IPS-18a (cell line): ENCODE data around the gene SPN.
"Not testable (repeated sequence)": the region's sequence is repeated elsewhere in the genome, so short reads cannot be mapped to it uniquely, and the experiment has no call there.

Experiments used
- H3K27ac ChIP-seq: one replicate; pipeline ENCODE4 v1.5.1; 2013; ENCODE audit warnings: low read length
- H3K27me3 ChIP-seq: one replicate; pipeline ENCODE4 v1.6.1; 2013; ENCODE audit warnings: mild to moderate bottlenecking, low read length; ENCODE audit not compliant: control insufficient read depth, insufficient read depth
- H3K36me3 ChIP-seq: one replicate; pipeline ENCODE4 v1.6.1; 2013; ENCODE audit warnings: low read depth, low read length; ENCODE audit not compliant: control insufficient read depth
- H3K4me1 ChIP-seq: one replicate; pipeline ENCODE4 v1.6.1; 2013; ENCODE audit warnings: low read depth, low read length; ENCODE audit not compliant: control insufficient read depth
- H3K4me3 ChIP-seq: one replicate; pipeline ENCODE4 v1.5.1; 2013; ENCODE audit warnings: low read length
- H3K9ac ChIP-seq: one replicate; pipeline ENCODE4 v1.6.1; 2013; ENCODE audit warnings: mild to moderate bottlenecking, low read length, moderate library complexity
- H3K9me3 ChIP-seq: one replicate; pipeline ENCODE4 v1.6.1; 2013; ENCODE audit warnings: low read depth, low read length; ENCODE audit not compliant: control insufficient read depth

The SPN gene

GRCh38 chr16:29629318-29629717 lies 33.7 kb upstream of the SPN start:
- not testable (repeated sequence) for H3K36me3 ChIP-seq, H3K9me3 ChIP-seq, H3K4me3 ChIP-seq, H3K4me1 ChIP-seq, H3K27ac ChIP-seq, H3K27me3 ChIP-seq, H3K9ac ChIP-seq

DNA sequence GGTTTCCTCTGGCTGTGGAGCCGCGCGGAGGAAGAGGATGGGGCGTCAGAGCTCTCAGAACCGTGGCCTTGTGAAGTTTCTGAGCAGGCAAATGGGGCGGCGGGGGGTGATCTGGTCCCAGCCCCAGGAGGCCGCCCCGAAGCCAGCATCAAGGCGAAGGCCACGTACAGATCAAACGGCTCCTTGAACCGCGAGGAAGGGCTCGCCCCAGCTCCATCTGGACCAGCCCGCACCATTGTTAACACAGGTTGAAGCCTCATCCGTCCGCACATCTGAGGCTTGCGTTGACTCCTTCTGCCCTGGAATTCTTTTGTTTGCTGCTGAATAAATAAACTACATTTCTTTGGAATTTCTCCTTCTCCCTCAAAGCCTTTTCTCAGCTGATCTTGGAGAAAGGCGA lies 31.4 kb upstream of the SPN start:
- not testable (repeated sequence) for H3K9ac ChIP-seq

DNA sequence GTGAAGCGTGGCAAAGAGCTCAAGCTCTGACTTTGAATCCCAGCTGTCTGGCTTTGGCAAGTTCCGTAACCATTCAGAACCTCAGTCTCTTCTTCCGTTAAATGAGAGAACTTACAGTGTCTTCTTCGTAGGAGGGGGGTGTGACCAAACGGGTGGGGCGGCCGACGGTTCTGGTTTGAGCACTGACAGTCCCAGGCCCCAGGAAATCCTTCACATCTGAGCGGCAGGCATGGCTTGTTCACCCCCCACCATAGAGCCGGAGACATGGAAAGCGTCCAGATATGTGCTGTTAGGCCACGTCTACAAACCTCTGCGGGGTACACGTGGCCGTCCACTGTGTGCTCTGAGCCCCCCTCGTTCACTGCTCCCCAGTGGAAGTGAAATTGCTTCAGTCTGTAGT lies 27.1 kb upstream of the SPN start:
- H3K9me3 ChIP-seq, H3K4me3 ChIP-seq, H3K9ac ChIP-seq, H3K27ac ChIP-seq, H3K36me3 ChIP-seq, H3K4me1 ChIP-seq, H3K27me3 ChIP-seq: not testable (repeated sequence)

More for the DNA sequence above, 31.4 kb upstream of the SPN start:
- H3K9me3 ChIP-seq, H3K27ac ChIP-seq, H3K4me3 ChIP-seq, H3K36me3 ChIP-seq, H3K4me1 ChIP-seq, H3K27me3 ChIP-seq: not testable (repeated sequence)

GRCh38 chr16:29636368-29636767 lies 26.7 kb upstream of the SPN start:
- H3K27me3 ChIP-seq, H3K9ac ChIP-seq, H3K9me3 ChIP-seq, H3K27ac ChIP-seq, H3K4me1 ChIP-seq, H3K36me3 ChIP-seq, H3K4me3 ChIP-seq: not testable (repeated sequence)

- not testable (repeated sequence) for H3K4me3 ChIP-seq, H3K9me3 ChIP-seq, H3K4me1 ChIP-seq, H3K36me3 ChIP-seq, H3K27me3 ChIP-seq, H3K9ac ChIP-seq, H3K27ac ChIP-seq
Observed at GRCh38 chr16:29638751-29639150, 24.3 kb upstream of the SPN start.

DNA sequence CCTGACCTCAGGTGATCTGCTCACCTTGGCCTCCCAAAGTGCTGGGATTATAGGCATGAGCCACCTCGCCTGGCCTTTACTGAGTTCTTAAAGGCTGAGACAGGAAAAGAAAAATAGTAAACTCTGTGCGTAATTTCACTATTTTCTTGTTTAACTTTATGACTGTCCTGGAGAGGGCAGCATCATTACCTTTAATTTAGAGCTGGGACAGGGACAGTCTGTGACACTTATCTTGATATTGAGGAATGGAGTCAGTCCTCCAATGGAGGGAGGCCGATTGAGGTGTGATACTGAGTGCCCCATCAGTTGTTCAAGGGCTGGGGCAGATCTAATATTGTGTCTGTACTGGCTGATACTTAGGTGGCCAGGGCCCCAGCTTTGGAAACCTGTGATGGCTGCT lies 21.5 kb upstream of the SPN start:
- Histone ChIP-seq H3K36me3 (no peaks in the 10 kb centered on the region), H3K9ac (no peak overlapping the region), H3K27ac (no peak overlapping the region)

GRCh38 chr16:29643596-29643995 lies 19.5 kb upstream of the SPN start:
- no peaks in the 10 kb centered on the region for H3K4me1 ChIP-seq

More for the DNA sequence above, 21.5 kb upstream of the SPN start:
- H3K4me3 ChIP-seq, result no peak overlapping the region
- H3K27me3 ChIP-seq, result no peaks in the 10 kb centered on the region
- H3K9me3 ChIP-seq, result no peaks in the 10 kb centered on the region
- no peaks in the 10 kb centered on the region for H3K4me1 ChIP-seq

GRCh38 chr16:29644338-29644857 lies 18.6 kb upstream of the SPN start:
- H3K4me1 ChIP-seq, result no peaks in the 10 kb centered on the region
- H3K4me3 ChIP-seq, result no peak overlapping the region
- H3K9me3 ChIP-seq, result no peaks in the 10 kb centered on the region

More at GRCh38 chr16:29643596-29643995, 19.5 kb upstream of the SPN start:
- H3K27ac ChIP-seq, result no peak overlapping the region
- H3K36me3 ChIP-seq, result no peaks in the 10 kb centered on the region
- H3K9me3 ChIP-seq, result no peaks in the 10 kb centered on the region
- no peaks in the 10 kb centered on the region for H3K27me3 ChIP-seq
- H3K4me3 ChIP-seq, result no peak overlapping the region
- H3K9ac ChIP-seq, result no peak overlapping the region

DNA sequence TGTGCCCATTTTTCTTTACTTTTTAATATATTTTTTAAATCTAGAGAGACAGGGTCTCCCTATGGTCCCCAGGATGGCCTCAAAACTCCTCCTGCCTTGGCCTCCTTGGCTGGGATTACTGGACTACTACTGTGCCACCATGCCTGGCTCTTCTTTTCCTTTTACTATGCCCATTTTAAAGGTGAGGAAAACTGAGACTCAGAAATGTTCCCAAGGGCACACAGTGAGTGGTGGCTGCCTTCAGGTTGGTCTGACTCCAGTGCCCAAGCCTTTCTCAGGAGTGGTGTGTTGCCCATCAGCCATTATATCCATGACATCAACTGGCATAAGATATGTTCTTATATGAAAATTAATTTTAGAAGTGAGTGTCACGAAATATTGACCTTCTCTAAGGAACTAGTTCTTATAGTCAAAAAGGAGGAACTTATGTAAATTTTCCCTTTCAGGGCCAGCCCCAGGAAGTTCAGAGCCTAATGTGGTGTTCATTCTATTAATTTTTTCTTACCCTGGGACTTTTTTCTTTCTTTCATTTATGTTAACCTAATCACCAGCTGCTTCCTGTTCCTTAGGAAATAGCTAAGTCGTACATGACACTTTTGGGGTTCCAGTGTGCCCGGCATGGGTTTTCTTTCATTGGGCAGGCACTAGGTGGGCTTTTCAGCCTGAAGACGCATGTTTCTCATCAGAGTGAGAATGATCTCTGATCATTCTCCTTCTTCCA lies 17.9 kb upstream of the SPN start:
- no peaks in the 10 kb centered on the region for H3K4me1 ChIP-seq
- no peaks in the 10 kb centered on the region for H3K36me3 ChIP-seq
- no peaks in the 10 kb centered on the region for H3K27me3 ChIP-seq
- no peak overlapping the region for H3K9ac ChIP-seq
- no peaks in the 10 kb centered on the region for H3K9me3 ChIP-seq
- no peak overlapping the region for H3K4me3 ChIP-seq
- H3K27ac ChIP-seq, result no peak overlapping the region

More at GRCh38 chr16:29644338-29644857, 18.6 kb upstream of the SPN start:
- H3K27ac ChIP-seq, result no peak overlapping the region
- no peak overlapping the region for H3K9ac ChIP-seq
- no peaks in the 10 kb centered on the region for H3K36me3 ChIP-seq
- no peaks in the 10 kb centered on the region for H3K27me3 ChIP-seq

DNA sequence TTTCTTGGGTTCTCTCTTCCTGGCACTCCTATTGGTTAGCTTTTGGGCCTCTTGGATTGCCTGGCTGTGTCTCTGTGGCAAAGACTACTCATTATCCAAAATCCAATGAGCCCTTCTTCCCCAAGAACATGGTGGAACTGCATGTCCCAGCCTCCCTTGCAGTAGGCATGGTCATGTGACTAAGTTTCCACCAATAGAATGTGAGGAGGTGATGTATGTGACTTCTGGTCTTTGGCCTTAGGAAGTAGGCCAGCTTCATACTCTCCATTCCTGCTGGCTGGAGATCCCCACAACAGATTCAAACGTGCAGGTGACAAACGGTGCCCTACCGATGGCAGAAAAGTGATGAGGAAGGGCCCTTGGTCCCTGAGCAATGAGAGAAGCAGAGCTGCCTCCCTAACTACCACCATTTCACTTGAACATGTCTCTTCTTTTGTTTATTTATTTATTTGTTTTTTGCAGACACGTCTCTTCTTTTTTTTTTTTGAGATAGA lies 17.3 kb upstream of the SPN start:
- no peaks in the 10 kb centered on the region for H3K36me3 ChIP-seq
- H3K9ac ChIP-seq, result no peak overlapping the region
- no peaks in the 10 kb centered on the region for H3K9me3 ChIP-seq
- H3K27me3 ChIP-seq, result no peaks in the 10 kb centered on the region
- no peaks in the 10 kb centered on the region for H3K4me1 ChIP-seq
- no peak overlapping the region for H3K4me3 ChIP-seq
- H3K27ac ChIP-seq, result no peak overlapping the region

DNA sequence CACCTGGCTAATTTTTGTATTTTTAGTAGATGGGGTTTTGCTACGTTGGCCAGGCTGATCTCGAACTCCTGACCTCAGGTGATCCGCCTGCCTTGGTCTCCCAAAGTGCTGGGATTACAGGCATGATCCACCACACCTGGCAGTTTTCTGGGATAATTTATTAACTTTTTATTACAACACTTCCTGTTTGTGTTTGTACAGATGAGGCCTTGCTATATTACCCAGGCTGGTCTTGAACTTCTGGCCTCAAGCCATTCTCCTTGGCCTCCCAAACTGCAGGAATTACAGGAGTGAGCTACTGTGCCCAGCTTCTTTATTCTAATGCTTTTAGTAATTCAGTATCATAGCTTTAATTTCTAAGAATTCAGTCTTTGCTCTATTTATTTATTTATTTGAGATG lies 16.1 kb upstream of the SPN start:
- Histone ChIP-seq H3K9me3 (no peaks in the 10 kb centered on the region), H3K36me3 (no peaks in the 10 kb centered on the region), H3K4me3 (no peak overlapping the region), H3K27me3 (no peaks in the 10 kb centered on the region), H3K9ac (no peak overlapping the region), H3K4me1 (no peaks in the 10 kb centered on the region), H3K27ac (no peak overlapping the region)
